Liver (tissue), 9 donors: ENCODE results near the gene NFATC1. TPM values are rescaled to one million over a fixed set of nuclear protein-coding genes. Genes with fewer than 3 reads are reported as not detected.

Source experiments
- DNase-seq: peaks from one replicate; pipeline ENCODE4 v3.0.0-alpha.2; 2017; ENCODE audit warnings: low spot score
- H3K27ac ChIP-seq, 2 donors: one replicate each; pipeline ENCODE4 v1.7.0; 2013; ENCODE audit warnings: inconsistent platforms in 2 of 2, low read length in 2 of 2, control low read depth in 1 of 2, low read depth in 1 of 2, mild to moderate bottlenecking in 1 of 2
- H3K27me3 ChIP-seq, 4 donors: one replicate each; pipeline versions ENCODE4 v1.6.1 to v1.7.0; 2013; ENCODE audit warnings: low read length in 3 of 4, inconsistent platforms in 1 of 4, mild to moderate bottlenecking in 1 of 4, moderate library complexity in 1 of 4; ENCODE audit not compliant: control insufficient read depth in 4 of 4, insufficient read depth in 4 of 4
- H3K36me3 ChIP-seq, 4 donors: one replicate each; pipeline versions ENCODE4 v1.6.1 to v1.7.0; 2013; ENCODE audit warnings: low read length in 3 of 4, mild to moderate bottlenecking in 3 of 4, low read depth in 1 of 4, moderate library complexity in 1 of 4; ENCODE audit not compliant: control insufficient read depth in 4 of 4, insufficient read depth in 3 of 4
- H3K4me1 ChIP-seq, 4 donors: one replicate each; pipeline versions ENCODE4 v1.6.1 to v1.7.0; 2013; ENCODE audit warnings: low read length in 3 of 4, mild to moderate bottlenecking in 3 of 4, moderate library complexity in 1 of 4; ENCODE audit not compliant: control insufficient read depth in 4 of 4, insufficient read depth in 4 of 4
- H3K4me3 ChIP-seq, 3 donors: one replicate each; pipeline versions ENCODE4 v1.6.1 to v1.7.0; 2013; ENCODE audit warnings: low read length in 3 of 3, control low read depth in 1 of 3, low read depth in 1 of 3, mild to moderate bottlenecking in 1 of 3
- H3K9ac ChIP-seq, 2 donors: one replicate each; pipeline ENCODE4 v1.7.0; 2013; ENCODE audit warnings: low read length in 2 of 2, mild to moderate bottlenecking in 2 of 2, moderate library complexity in 2 of 2, control low read depth in 1 of 2, low read depth in 1 of 2
- H3K9me3 ChIP-seq, 4 donors: one replicate each; pipeline versions ENCODE4 v1.6.1 to v1.7.0; 2013; ENCODE audit warnings: low read length in 3 of 4; ENCODE audit not compliant: control insufficient read depth in 4 of 4
- ATF3 ChIP-seq: IDR thresholded peaks from 2 replicates; pipeline ENCODE4 v1.6.1; 2016; ENCODE audit warnings: antibody characterized with exemption
- CTCF ChIP-seq: fragments of 150-350 bp; IDR thresholded peaks from 2 replicates; pipeline ENCODE4 v1.5.1; 2017; ENCODE audit warnings: improper control_type of control experiment, low read depth, low read length; ENCODE audit not compliant: missing input control
- EGR1 ChIP-seq, 2 donors: IDR thresholded peaks; 2 replicates each; pipeline ENCODE4 v1.6.1; 2016 to 2018; ENCODE audit warnings: antibody characterized with exemption in 2 of 2, low read depth in 2 of 2
- FOXA1 ChIP-seq: IDR thresholded peaks from 2 replicates; pipeline ENCODE4 v1.6.1; 2016; ENCODE audit warnings: antibody characterized with exemption
- FOXA2 ChIP-seq: IDR thresholded peaks from 2 replicates; pipeline ENCODE4 v1.6.1; 2016; ENCODE audit warnings: antibody characterized with exemption
- GABPA ChIP-seq, 2 donors: IDR thresholded peaks in 1 of 2; conservative IDR thresholded peaks in 1 of 2; 2 replicates each; pipeline ENCODE4 v1.6.1; 2016; ENCODE audit warnings: antibody characterized with exemption in 2 of 2, mild to moderate bottlenecking in 1 of 2, moderate library complexity in 1 of 2
- HNF4A ChIP-seq, 2 donors: conservative IDR thresholded peaks; 2 replicates each; pipeline ENCODE4 v1.6.1; 2016; ENCODE audit warnings: antibody characterized with exemption in 2 of 2, mild to moderate bottlenecking in 2 of 2
- HNF4G ChIP-seq: IDR thresholded peaks from 2 replicates; pipeline ENCODE4 v1.6.1; 2016; ENCODE audit warnings: antibody characterized with exemption
- JUND ChIP-seq, 2 donors: IDR thresholded peaks; 2 replicates each; pipeline ENCODE4 v1.6.1; 2016; ENCODE audit warnings: antibody characterized with exemption in 2 of 2
- MAX ChIP-seq: IDR thresholded peaks from 2 replicates; pipeline ENCODE4 v1.6.1; 2016; ENCODE audit warnings: antibody characterized with exemption
- NR2F2 ChIP-seq: IDR thresholded peaks from 2 replicates; pipeline ENCODE4 v1.6.1; 2016; ENCODE audit warnings: antibody characterized with exemption
- RAD21 ChIP-seq, 2 donors: IDR thresholded peaks; 2 replicates each; pipeline ENCODE4 v1.6.1; 2016; ENCODE audit warnings: antibody characterized with exemption in 2 of 2, mild to moderate bottlenecking in 2 of 2
- REST ChIP-seq: IDR thresholded peaks from 2 replicates; pipeline ENCODE4 v1.6.1; 2016; ENCODE audit warnings: antibody characterized with exemption, mild to moderate bottlenecking
- RXRA ChIP-seq, 2 donors: IDR thresholded peaks; 2 replicates each; pipeline ENCODE4 v1.6.1; 2017 to 2018; ENCODE audit warnings: antibody characterized with exemption in 2 of 2, mild to moderate bottlenecking in 1 of 2
- SP1 ChIP-seq: IDR thresholded peaks from 2 replicates; pipeline ENCODE4 v1.6.1; 2018; ENCODE audit warnings: antibody characterized with exemption, mild to moderate bottlenecking
- TAF1 ChIP-seq: conservative IDR thresholded peaks from 2 replicates; pipeline ENCODE4 v1.6.1; 2016; ENCODE audit warnings: antibody characterized with exemption, mild to moderate bottlenecking
- YY1 ChIP-seq: IDR thresholded peaks from 2 replicates; pipeline ENCODE4 v1.6.1; 2016; ENCODE audit warnings: antibody characterized with exemption, mild to moderate bottlenecking
- ZBTB33 ChIP-seq: IDR thresholded peaks from 2 replicates; pipeline ENCODE4 v1.6.1; 2016; ENCODE audit warnings: antibody characterized with exemption
- WGBS: extraction: QIAGEN DNeasy Blood & Tissue Kit; methylation state at CpG from one replicate; pipeline ENCODE4 v1.1.7; 2013; 5-methylcytosine and 5-hydroxymethylcytosine counted together
- polyA plus RNA-seq, 2 donors: library from polyadenylated mRNA; stranded (reverse) in 1 of 2; unstranded in 1 of 2; fragments of 200-250 nt in 1 of 2; fragments of >200 nt in 1 of 2; fragmentation: Nextera tagmentation in 1 of 2; extraction: Ambion mirVana in 1 of 2; gene quantifications; one replicate each; pipeline versions ENCODE4 v1.2.1 to v1.2.3, GENCODE V29; 2013 to 2015
- total RNA-seq, 2 donors: library from RNA; depleted of rRNA; stranded (reverse); fragments of >200 nt; gene quantifications; one replicate each; pipeline ENCODE4 v1.2.3, GENCODE V29; 2014
- donor health status: healthy.
- donor health status: healthy.
- donor health status: healthy.
- donor health status: healthy.
- donor health status: healthy.

NFATC1 gene
- total and polyA plus RNA-seq, 4 donors = 0.57 to 2.2 (median 1.3) TPM

- WGBS = 90% methylated on average over 12 of the region's 12 CpGs
- Histone ChIP-seq H3K4me1 (no peaks in the 10 kb centered on the region), H3K36me3 (no peaks in the 10 kb centered on the region), H3K9ac (no peak overlapping the region), H3K27ac (no peak overlapping the region), H3K4me3 (no peak overlapping the region), H3K9me3 (peaks cover 0 to 7% (median 1%) of the 10 kb centered on the region in 4 donors), H3K27me3 (no peaks in the 10 kb centered on the region)
- no peak for DNase-seq
- TF ChIP-seq SP1 = no peak
- no peak for TF ChIP-seq FOXA1
- no peak for TF ChIP-seq RXRA (IDR thresholded peaks at IDR 0.05)
- no peak for TF ChIP-seq HNF4G
- TF ChIP-seq HNF4A (conservative IDR thresholded peaks at IDR 0.05) = no peak
- TF ChIP-seq TAF1 = no peak
- no peak for TF ChIP-seq NR2F2
- no peak for TF ChIP-seq ZBTB33
- TF ChIP-seq YY1 = no peak
- TF ChIP-seq FOXA2 = no peak
- TF ChIP-seq MAX = no peak
- TF ChIP-seq CTCF = no peak
- no peak for TF ChIP-seq JUND (IDR thresholded peaks at IDR 0.05)
- TF ChIP-seq ATF3 = no peak
- TF ChIP-seq RAD21 (IDR thresholded peaks at IDR 0.05) = no peak
- TF ChIP-seq GABPA (IDR thresholded peaks at IDR 0.05 in 1 of 2, conservative IDR thresholded peaks at IDR 0.05 in 1 of 2) = no peak
- no peak for TF ChIP-seq EGR1 (IDR thresholded peaks at IDR 0.05; ENCODE audit: low read depth in 2 of 2)
- no peak for TF ChIP-seq REST
Observed at GRCh38 chr18:79538635-79539034, 142.9 kb downstream of the NFATC1 start.
